KMS-11 (cell line): ENCODE data around the gene PDE1C.
"Not testable (repeated sequence)": the region's sequence is repeated elsewhere in the genome, so short reads cannot be mapped to it uniquely, and the experiment has no call there.

ENCODE experiments used
- H2AFZ ChIP-seq: fragments of 200-600 bp; sonication (generic); 2 replicates; pipeline ENCODE4 v1.6.1; 2016; ENCODE audit warnings: antibody characterized with exemption, mixed run types, low read depth
- H3K27ac ChIP-seq: fragments of 200-600 bp; sonication (generic); 2 replicates; pipeline ENCODE4 v1.6.1; 2016; ENCODE audit warnings: mild to moderate bottlenecking, mixed run types
- H3K27me3 ChIP-seq: fragments of 200-600 bp; sonication (generic); 2 replicates; pipeline ENCODE4 v1.6.1; 2017; ENCODE audit warnings: mild to moderate bottlenecking, low read depth, mixed run types, moderate library complexity; ENCODE audit not compliant: insufficient read depth
- H3K36me3 ChIP-seq: fragments of 200-600 bp; sonication (generic); 2 replicates; pipeline ENCODE4 v1.6.1; 2017; ENCODE audit warnings: mild to moderate bottlenecking, mixed run types; ENCODE audit not compliant: insufficient read depth
- H3K4me1 ChIP-seq: fragments of 200-600 bp; sonication (generic); 2 replicates; pipeline ENCODE4 v1.6.1; 2016; ENCODE audit warnings: mild to moderate bottlenecking, low read depth, mixed run types; ENCODE audit not compliant: poor library complexity, severe bottlenecking
- H3K4me2 ChIP-seq: fragments of 200-600 bp; sonication (generic); 2 replicates; pipeline ENCODE4 v1.7.0; 2016; ENCODE audit warnings: mild to moderate bottlenecking, mixed run types
- H3K4me3 ChIP-seq: fragments of 200-600 bp; sonication (generic); IDR thresholded peaks from 2 replicates; pipeline ENCODE4 v1.6.1; 2017; ENCODE audit warnings: low read depth, low read length, mixed read lengths; ENCODE audit not compliant: insufficient read depth
- H3K79me2 ChIP-seq: fragments of 200-600 bp; sonication (generic); 2 replicates; pipeline ENCODE4 v1.6.1; 2016; ENCODE audit warnings: low read depth, mixed run types; ENCODE audit not compliant: insufficient read depth
- H3K9ac ChIP-seq: fragments of 200-600 bp; sonication (generic); 2 replicates; pipeline ENCODE4 v1.6.1; 2016; ENCODE audit warnings: mild to moderate bottlenecking, mixed run types
- H4K20me1 ChIP-seq: fragments of 200-600 bp; sonication (generic); 2 replicates; pipeline ENCODE4 v1.6.1; 2016; ENCODE audit warnings: mild to moderate bottlenecking, mixed run types; ENCODE audit not compliant: insufficient read depth
- CTCF ChIP-seq: fragments of 200-600 bp; sonication (generic); conservative IDR thresholded peaks from 2 replicates; pipeline ENCODE4 v1.6.1; 2017; ENCODE audit warnings: low read depth, mild to moderate bottlenecking, antibody characterized with exemption, low read length, moderate library complexity, mixed read lengths

Gene PDE1C

GRCh38 chr7:32015133-32015532 lies 55.1 kb downstream of the PDE1C start:
- Histone ChIP-seq H3K9ac (no peak overlapping the region), H3K4me3 (no peak overlapping the region), H3K36me3 (no peaks in the 10 kb centered on the region), H4K20me1 (no peaks in the 10 kb centered on the region), H3K4me1 (no peaks in the 10 kb centered on the region), H3K27ac (no peak overlapping the region), H2AFZ (no peak overlapping the region), H3K79me2 (no peaks in the 10 kb centered on the region), H3K27me3 (no peaks in the 10 kb centered on the region), H3K4me2 (no peak overlapping the region)
- TF ChIP-seq CTCF: no peak

- not testable (repeated sequence) for H3K4me1 ChIP-seq, H2AFZ ChIP-seq, H3K79me2 ChIP-seq, H4K20me1 ChIP-seq, H3K36me3 ChIP-seq, H3K27me3 ChIP-seq, H3K27ac ChIP-seq, H3K4me3 ChIP-seq, H3K4me2 ChIP-seq, H3K9ac ChIP-seq
These were observed 56.7 kb downstream of the PDE1C start for GRCh38 chr7:32013471-32013870.

GRCh38 chr7:32005577-32005976 lies 64.6 kb downstream of the PDE1C start:
- Histone ChIP-seq H3K4me3 (no peak overlapping the region), H3K36me3 (no peaks in the 10 kb centered on the region), H3K27ac (no peak overlapping the region), H3K27me3 (no peaks in the 10 kb centered on the region; the same call in 1 of the 2 replicates), H2AFZ (no peak overlapping the region), H3K4me2 (no peak overlapping the region), H3K9ac (no peak overlapping the region), H3K4me1 (no peaks in the 10 kb centered on the region), H3K79me2 (no peaks in the 10 kb centered on the region), H4K20me1 (no peaks in the 10 kb centered on the region)
- no peak for TF ChIP-seq CTCF

GRCh38 chr7:32001948-32002347 lies 68.3 kb downstream of the PDE1C start:
- Histone ChIP-seq H3K4me2 (no peak overlapping the region), H3K36me3 (no peaks in the 10 kb centered on the region), H3K27me3 (no peaks in the 10 kb centered on the region; the same call in 1 of the 2 replicates), H4K20me1 (no peaks in the 10 kb centered on the region), H3K79me2 (no peaks in the 10 kb centered on the region), H3K4me1 (no peaks in the 10 kb centered on the region), H3K27ac (no peak overlapping the region), H3K9ac (no peak overlapping the region), H2AFZ (no peak overlapping the region), H3K4me3 (no peak overlapping the region)
- no peak for TF ChIP-seq CTCF

- no peak overlapping the region for H3K27ac ChIP-seq
- no peak overlapping the region for H3K4me2 ChIP-seq
- H3K4me3 ChIP-seq: no peak overlapping the region
- no peaks in the 10 kb centered on the region for H3K79me2 ChIP-seq
- no peaks in the 10 kb centered on the region for H4K20me1 ChIP-seq
- H3K27me3 ChIP-seq: no peaks in the 10 kb centered on the region
- H3K4me1 ChIP-seq: no peaks in the 10 kb centered on the region
- no peak for TF ChIP-seq CTCF
- no peak overlapping the region for H3K9ac ChIP-seq
- H2AFZ ChIP-seq: no peak overlapping the region
- no peaks in the 10 kb centered on the region for H3K36me3 ChIP-seq
These were observed 72.8 kb downstream of the PDE1C start for GRCh38 chr7:31997423-31997822.
